H9 (cell line): ENCODE results near the gene ADIRF. TPM values are rescaled to one million over a fixed set of nuclear protein-coding genes. Genes with fewer than 3 reads are reported as not detected.

ENCODE experiments used
- DNase-seq: peaks from one replicate; pipeline ENCODE4 v3.0.0-alpha.2; 2017
- H2AFZ ChIP-seq: one replicate; pipeline ENCODE4 v1.6.1; 2013; ENCODE audit warnings: mild to moderate bottlenecking, low read length, control low read depth, moderate library complexity
- H2AK5ac ChIP-seq: 2 replicates; pipeline ENCODE4 v1.6.1; 2013; ENCODE audit warnings: low read length, control low read depth, mixed read lengths; ENCODE audit not compliant: insufficient read length
- H2BK120ac ChIP-seq: one replicate; pipeline ENCODE4 v1.6.1; 2013; ENCODE audit warnings: low read depth, mild to moderate bottlenecking, low read length, control low read depth, inconsistent platforms; ENCODE audit not compliant: poor library complexity, severe bottlenecking
- H2BK12ac ChIP-seq: 2 replicates; pipeline ENCODE4 v1.6.1; 2013; ENCODE audit warnings: low read length, control low read depth, mixed read lengths, low read depth; ENCODE audit not compliant: insufficient read length
- H2BK15ac ChIP-seq: 2 replicates; pipeline ENCODE4 v1.6.1; 2013; ENCODE audit warnings: low read depth, low read length, control low read depth
- H2BK20ac ChIP-seq: one replicate; pipeline ENCODE4 v1.6.1; 2013; ENCODE audit warnings: low read depth, mild to moderate bottlenecking, low read length, control low read depth, inconsistent platforms; ENCODE audit not compliant: poor library complexity, severe bottlenecking
- H2BK5ac ChIP-seq: 2 replicates; pipeline ENCODE4 v1.6.1; 2013; ENCODE audit warnings: low read length, control low read depth, mixed read lengths; ENCODE audit not compliant: insufficient read length
- H3K14ac ChIP-seq: 2 replicates; pipeline ENCODE4 v1.6.1; 2013; ENCODE audit warnings: low read length, control low read depth; ENCODE audit not compliant: insufficient read depth
- H3K18ac ChIP-seq: 2 replicates; pipeline ENCODE4 v1.6.1; 2013; ENCODE audit warnings: low read depth, mild to moderate bottlenecking, mixed read lengths, low read length, control low read depth; ENCODE audit not compliant: insufficient read length
- H3K23ac ChIP-seq: 2 replicates; pipeline ENCODE4 v1.6.1; 2013; ENCODE audit warnings: low read length, control low read depth, mixed read lengths, low read depth; ENCODE audit not compliant: insufficient read length
- H3K23me2 ChIP-seq: 2 replicates; pipeline ENCODE4 v1.6.1; 2013; ENCODE audit warnings: low read depth, mild to moderate bottlenecking, mixed read lengths, low read length, control low read depth; ENCODE audit not compliant: insufficient read length, poor library complexity, severe bottlenecking
- H3K27ac ChIP-seq: 2 replicates; pipeline ENCODE4 v1.5.1; 2013; ENCODE audit warnings: low read length, control low read depth, mixed read lengths, low read depth; ENCODE audit not compliant: insufficient read length
- H3K27me3 ChIP-seq: 2 replicates; pipeline ENCODE4 v1.6.1; 2013; ENCODE audit warnings: low read length, control low read depth, inconsistent platforms; ENCODE audit not compliant: insufficient read depth
- H3K4ac ChIP-seq: 2 replicates; pipeline ENCODE4 v1.6.1; 2013; ENCODE audit warnings: low read depth, mild to moderate bottlenecking, control low read depth, inconsistent platforms, low read length, moderate library complexity
- H3K4me1 ChIP-seq: 2 replicates; pipeline ENCODE4 v1.6.1; 2013; ENCODE audit warnings: low read length, control low read depth, inconsistent platforms; ENCODE audit not compliant: insufficient read depth
- H3K4me2 ChIP-seq: 2 replicates; pipeline ENCODE4 v1.6.1; 2013; ENCODE audit warnings: low read length, control low read depth, mixed read lengths; ENCODE audit not compliant: insufficient read length, insufficient read depth
- H3K56ac ChIP-seq: 2 replicates; pipeline ENCODE4 v1.6.1; 2013; ENCODE audit warnings: low read depth, mild to moderate bottlenecking, mixed read lengths, low read length, control low read depth; ENCODE audit not compliant: insufficient read length
- H3K79me1 ChIP-seq: 2 replicates; pipeline ENCODE4 v1.6.1; 2013; ENCODE audit warnings: low read depth, mild to moderate bottlenecking, moderate library complexity, low read length, control low read depth, inconsistent platforms; ENCODE audit not compliant: insufficient read depth, poor library complexity, severe bottlenecking
- H3K79me2 ChIP-seq: 2 replicates; pipeline ENCODE4 v1.6.1; 2013; ENCODE audit warnings: low read length, control low read depth, inconsistent platforms; ENCODE audit not compliant: insufficient read depth
- H3K9ac ChIP-seq: 2 replicates; pipeline ENCODE4 v1.6.1; 2013; ENCODE audit warnings: low read length, control low read depth, mixed read lengths; ENCODE audit not compliant: insufficient read length; ENCODE audit errors: extremely low read depth
- H3K9me3 ChIP-seq: one replicate; pipeline ENCODE4 v1.6.1; 2013; ENCODE audit warnings: low read depth, low read length, inconsistent platforms; ENCODE audit not compliant: control insufficient read depth
- H3T11ph ChIP-seq: one replicate; pipeline ENCODE4 v1.6.1; 2013; ENCODE audit warnings: mild to moderate bottlenecking, low read length, control low read depth, inconsistent platforms
- H4K20me1 ChIP-seq: one replicate; pipeline ENCODE4 v1.6.1; 2013; ENCODE audit not compliant: control insufficient read depth, insufficient read length, insufficient read depth
- H4K5ac ChIP-seq: 2 replicates; pipeline ENCODE4 v1.6.1; 2013; ENCODE audit warnings: low read depth, mild to moderate bottlenecking, mixed read lengths, low read length, control low read depth; ENCODE audit not compliant: insufficient read length
- H4K8ac ChIP-seq: replicated peaks from 2 replicates; pipeline ENCODE4 v1.6.1; 2013; ENCODE audit warnings: low read length, control low read depth, mixed read lengths, low read depth; ENCODE audit not compliant: insufficient read length
- H4K91ac ChIP-seq: 2 replicates; pipeline ENCODE4 v1.6.1; 2013; ENCODE audit warnings: low read depth, mild to moderate bottlenecking, moderate library complexity, mixed read lengths, low read length, control low read depth; ENCODE audit not compliant: insufficient read length
- H3K27ac Mint-ChIP-seq, 3 experiments: 2 replicates in 2 of 3; 3 replicates in 1 of 3; pipeline ENCODE4 v1.8.0; 2020 to 2021; ENCODE audit warnings: mixed read lengths in 3 of 3, mild to moderate bottlenecking in 1 of 3, moderate library complexity in 1 of 3
- H3K27me3 Mint-ChIP-seq: 2 replicates; pipeline ENCODE4 v1.8.0; 2021; ENCODE audit warnings: low read depth, mild to moderate bottlenecking, moderate library complexity, mixed read lengths
- H3K36me3 Mint-ChIP-seq, 3 experiments: 2 replicates in 2 of 3; 3 replicates in 1 of 3; pipeline ENCODE4 v1.8.0; 2020 to 2021; ENCODE audit warnings: low read depth in 3 of 3, mixed read lengths in 3 of 3; ENCODE audit not compliant: insufficient read depth in 1 of 3
- H3K4me1 Mint-ChIP-seq, 2 experiments: 2 replicates each; pipeline ENCODE4 v1.8.0; 2020; ENCODE audit warnings: mixed read lengths in 2 of 2
- H3K4me3 Mint-ChIP-seq, 2 experiments: 2 replicates in 1 of 2; 3 replicates in 1 of 2; pipeline ENCODE4 v1.8.0; 2020 to 2021; ENCODE audit warnings: mild to moderate bottlenecking in 2 of 2, mixed read lengths in 2 of 2, moderate library complexity in 1 of 2
- H3K9me3 Mint-ChIP-seq, 2 experiments: 2 replicates in 1 of 2; 3 replicates in 1 of 2; pipeline ENCODE4 v1.8.0; 2020; ENCODE audit warnings: mild to moderate bottlenecking in 2 of 2, mixed read lengths in 2 of 2, moderate library complexity in 1 of 2
- WGBS: extraction: QIAGEN DNeasy Blood & Tissue Kit; methylation state at CpG from one replicate; pipeline ENCODE4 v1.1.7; 2013; ENCODE audit warnings: missing lambda C conversion rate, low lambda C conversion rate, mixed read lengths; ENCODE audit not compliant: insufficient read length; ENCODE audit errors: extremely low coverage; 5-methylcytosine and 5-hydroxymethylcytosine counted together
- total RNA-seq: library from RNA; stranded (reverse); gene quantifications from 2 replicates; pipeline ENCODE4 v1.2.1, GENCODE V29; 2021
- TF ChIP-seq, protein P1 (sequence below): fragments of 200-600 bp; sonication (generic); conservative IDR thresholded peaks from 3 replicates; pipeline ENCODE4 v1.8.0; 2021; ENCODE audit warnings: antibody characterized with exemption, mild to moderate bottlenecking

The ADIRF gene
- total RNA-seq, 1 experiment from 2014 or later: not detected

GRCh38 chr10:86942441-86943315 is 25.6 kb upstream of the ADIRF start:
- no CpG with 5 or more reads among the region's 94 CpGs for WGBS
- no peaks in the 10 kb centered on the region for H3K4me1 ChIP-seq

More at GRCh38 chr10:86942441-86943315, 25.6 kb upstream of the ADIRF start:
- Histone ChIP-seq H4K20me1 (no peaks in the 10 kb centered on the region), H3T11ph (no peak overlapping the region), H3K18ac (no peak overlapping the region), H2AK5ac (no peak overlapping the region), H3K4ac (no peak overlapping the region), H2BK15ac (no peak overlapping the region), H3K27me3 (no peaks in the 10 kb centered on the region), H4K91ac (no peak overlapping the region), H3K56ac (no peak overlapping the region), H3K14ac (no peak overlapping the region), H3K27ac (no peak overlapping the region), H3K9ac (no peak overlapping the region), H3K23me2 (no peaks in the 10 kb centered on the region), H3K23ac (no peak overlapping the region), H4K8ac (no peak overlapping the region), H3K9me3 (no peaks in the 10 kb centered on the region), H4K5ac (no peak overlapping the region), H2BK5ac (no peak overlapping the region), H2AFZ (no peak overlapping the region), H2BK20ac (no peak overlapping the region), H3K79me2 (no peaks in the 10 kb centered on the region), H2BK12ac (no peak overlapping the region), H2BK120ac (no peak overlapping the region), H3K4me2 (no peak overlapping the region), H3K79me1 (no peaks in the 10 kb centered on the region)
- no peak overlapping the region for H3K4me3 Mint-ChIP-seq
- H3K9me3 Mint-ChIP-seq: no peaks in the 10 kb centered on the region; a peak in 2 of 5 replicates
- H3K27me3 Mint-ChIP-seq: peaks cover 7% of the 10 kb centered on the region
- peaks cover 16 to 19% of the 10 kb centered on the region in 2 experiments for H3K4me1 Mint-ChIP-seq
- DNase-seq: no peak
- H3K27ac Mint-ChIP-seq: peak overlapping the region in 1 of 3 experiments; percentile 73; a peak in 1 of 7 replicates
- TF ChIP-seq, protein P1, sequence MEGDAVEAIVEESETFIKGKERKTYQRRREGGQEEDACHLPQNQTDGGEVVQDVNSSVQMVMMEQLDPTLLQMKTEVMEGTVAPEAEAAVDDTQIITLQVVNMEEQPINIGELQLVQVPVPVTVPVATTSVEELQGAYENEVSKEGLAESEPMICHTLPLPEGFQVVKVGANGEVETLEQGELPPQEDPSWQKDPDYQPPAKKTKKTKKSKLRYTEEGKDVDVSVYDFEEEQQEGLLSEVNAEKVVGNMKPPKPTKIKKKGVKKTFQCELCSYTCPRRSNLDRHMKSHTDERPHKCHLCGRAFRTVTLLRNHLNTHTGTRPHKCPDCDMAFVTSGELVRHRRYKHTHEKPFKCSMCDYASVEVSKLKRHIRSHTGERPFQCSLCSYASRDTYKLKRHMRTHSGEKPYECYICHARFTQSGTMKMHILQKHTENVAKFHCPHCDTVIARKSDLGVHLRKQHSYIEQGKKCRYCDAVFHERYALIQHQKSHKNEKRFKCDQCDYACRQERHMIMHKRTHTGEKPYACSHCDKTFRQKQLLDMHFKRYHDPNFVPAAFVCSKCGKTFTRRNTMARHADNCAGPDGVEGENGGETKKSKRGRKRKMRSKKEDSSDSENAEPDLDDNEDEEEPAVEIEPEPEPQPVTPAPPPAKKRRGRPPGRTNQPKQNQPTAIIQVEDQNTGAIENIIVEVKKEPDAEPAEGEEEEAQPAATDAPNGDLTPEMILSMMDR: no peak
- no peaks in the 10 kb centered on the region; a peak in 1 of 7 replicates for H3K36me3 Mint-ChIP-seq
